Measurements from ENCODE around the gene DIRAS1.

The DIRAS1 gene

GRCh38 chr19:2736550-2737190 is 15.5 kb upstream of the DIRAS1 start:
- H3K4me3 Mint-ChIP-seq, result no peak overlapping the region
- no peak overlapping the region for H3K27ac Mint-ChIP-seq
- peaks cover 13% of the 10 kb centered on the region for H3K4me1 Mint-ChIP-seq
- H3K9me3 Mint-ChIP-seq, result no peaks in the 10 kb centered on the region
- ATAC-seq, result no peak
- H3K27me3 Mint-ChIP-seq, result peaks cover under 1% of the 10 kb centered on the region
- H3K36me3 Mint-ChIP-seq (ENCODE audit: low read depth), result peaks cover 28% of the 10 kb centered on the region
- DNase-seq, result no peak

DNA sequence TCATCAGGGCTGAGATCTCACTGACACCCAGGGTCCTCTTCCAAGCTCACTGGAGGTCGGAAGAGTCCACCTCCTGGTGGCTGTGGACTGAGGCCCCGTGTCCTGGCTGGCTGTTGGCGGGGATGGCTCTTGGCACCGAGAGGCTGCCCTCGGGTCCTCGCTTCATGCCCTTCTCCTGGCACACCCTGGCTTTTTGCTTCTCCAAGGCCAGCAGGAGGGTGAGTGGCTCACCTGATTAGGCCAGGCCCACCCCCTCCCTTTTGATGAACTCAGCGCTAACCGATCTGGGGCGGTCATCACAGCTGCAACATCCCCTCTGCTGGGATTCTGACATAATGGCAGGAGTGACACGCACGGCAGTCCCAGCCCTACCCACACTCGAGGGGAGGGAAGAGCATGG is 14.2 kb upstream of the DIRAS1 start:
- no peaks in the 10 kb centered on the region for H3K9me3 Mint-ChIP-seq
- no peak overlapping the region for H3K4me3 Mint-ChIP-seq
- no peaks in the 10 kb centered on the region for H3K27me3 Mint-ChIP-seq
- peaks cover 28% of the 10 kb centered on the region for H3K36me3 Mint-ChIP-seq (ENCODE audit: low read depth)
- H3K4me1 Mint-ChIP-seq, result peaks cover 13% of the 10 kb centered on the region
- ATAC-seq, result no peak
- no peak for DNase-seq
- H3K27ac Mint-ChIP-seq, result no peak overlapping the region

DNA sequence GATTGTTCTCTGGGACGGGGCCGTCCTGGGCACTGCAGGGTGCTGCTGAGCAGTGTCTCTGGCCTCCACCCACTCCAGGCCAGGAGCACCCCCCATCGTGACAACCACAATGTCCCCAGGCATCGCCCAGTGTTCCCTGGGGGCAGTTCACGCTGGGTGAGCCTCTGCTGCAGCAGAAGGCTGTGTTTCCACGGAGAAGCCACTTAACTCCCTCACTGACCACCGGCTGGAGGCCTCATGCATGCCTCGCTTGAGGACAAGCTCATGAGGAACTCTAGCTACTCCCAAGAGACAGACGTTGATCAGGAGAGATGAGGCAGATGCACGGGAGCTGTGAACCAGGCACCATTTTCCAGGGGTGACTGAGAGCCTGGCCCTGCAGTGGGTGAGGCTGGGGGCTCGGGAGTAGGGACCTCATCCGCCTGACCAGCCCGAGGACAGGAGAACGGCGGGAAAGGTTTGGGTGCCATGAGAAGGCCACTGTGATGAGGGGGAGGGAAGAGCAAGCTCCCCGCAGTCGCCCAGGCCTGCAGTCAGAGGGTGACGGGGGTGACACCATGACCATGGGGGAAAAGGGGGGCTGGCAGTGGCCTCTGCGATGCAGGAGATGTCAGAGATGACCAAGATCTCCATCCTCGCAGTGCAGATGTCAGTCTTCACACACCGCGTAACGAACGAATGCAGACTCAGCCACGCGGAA is 13.6 kb upstream of the DIRAS1 start:
- Mint-ChIP-seq H3K4me3 (no peak overlapping the region), H3K27ac (no peak overlapping the region), H3K27me3 (no peaks in the 10 kb centered on the region), H3K9me3 (no peaks in the 10 kb centered on the region), H3K36me3 (ENCODE audit: low read depth) (peaks cover 28% of the 10 kb centered on the region), H3K4me1 (peaks cover 9% of the 10 kb centered on the region)
- DNase-seq (no peak), ATAC-seq (no peak)

- no peaks in the 10 kb centered on the region for H3K27me3 Mint-ChIP-seq
- DNase-seq, result no peak
- peaks cover 6% of the 10 kb centered on the region for H3K4me1 Mint-ChIP-seq
- H3K9me3 Mint-ChIP-seq, result no peaks in the 10 kb centered on the region
- H3K4me3 Mint-ChIP-seq, result no peak overlapping the region
- peaks cover 24% of the 10 kb centered on the region for H3K36me3 Mint-ChIP-seq (ENCODE audit: low read depth)
- H3K27ac Mint-ChIP-seq, result no peak overlapping the region
- no peak for ATAC-seq
Measured at GRCh38 chr19:2733930-2734588, 12.9 kb upstream of the DIRAS1 start.

DNA sequence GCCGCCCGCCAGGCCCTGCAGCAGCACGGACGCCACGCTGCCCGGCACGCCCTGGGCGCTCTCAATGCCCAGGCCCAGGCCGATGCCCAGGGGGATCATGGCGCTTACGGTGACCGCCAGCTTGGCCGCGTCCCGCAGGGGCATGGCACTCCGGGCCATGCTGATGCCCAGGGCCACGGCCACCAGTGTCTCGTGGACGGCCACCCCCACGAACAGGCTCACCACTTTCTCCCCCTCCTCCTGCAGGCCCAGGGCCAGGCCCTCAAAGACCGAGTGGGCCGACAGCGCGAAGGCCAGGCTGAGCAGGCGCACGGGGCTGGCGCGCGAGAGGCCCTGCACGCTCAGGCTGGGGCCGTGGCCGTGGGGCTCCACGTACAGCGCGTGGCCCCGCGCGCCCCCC is 11.7 kb upstream of the DIRAS1 start:
- no peaks in the 10 kb centered on the region for H3K9me3 Mint-ChIP-seq
- no peaks in the 10 kb centered on the region for H3K4me1 Mint-ChIP-seq
- H3K27ac Mint-ChIP-seq, result no peak overlapping the region
- no peaks in the 10 kb centered on the region for H3K27me3 Mint-ChIP-seq
- H3K4me3 Mint-ChIP-seq, result no peak overlapping the region
- ATAC-seq, result no peak
- DNase-seq, result no peak
- peaks cover 18% of the 10 kb centered on the region for H3K36me3 Mint-ChIP-seq (ENCODE audit: low read depth)

GRCh38 chr19:2732157-2732725 is 11.1 kb upstream of the DIRAS1 start:
- no peak overlapping the region for H3K27ac Mint-ChIP-seq
- ATAC-seq, result no peak
- no peak for DNase-seq
- H3K36me3 Mint-ChIP-seq (ENCODE audit: low read depth), result peaks cover 18% of the 10 kb centered on the region
- no peaks in the 10 kb centered on the region for H3K4me1 Mint-ChIP-seq
- no peak overlapping the region for H3K4me3 Mint-ChIP-seq
- no peaks in the 10 kb centered on the region for H3K27me3 Mint-ChIP-seq
- no peaks in the 10 kb centered on the region for H3K9me3 Mint-ChIP-seq

- H3K36me3 Mint-ChIP-seq (ENCODE audit: low read depth), result peaks cover 10% of the 10 kb centered on the region
- H3K27me3 Mint-ChIP-seq, result peaks cover 2% of the 10 kb centered on the region
- ATAC-seq (no peak), DNase-seq (no peak)
- H3K4me3 Mint-ChIP-seq, result no peak overlapping the region
- no peak overlapping the region for H3K27ac Mint-ChIP-seq
- no peaks in the 10 kb centered on the region for H3K9me3 Mint-ChIP-seq
- peaks cover 3% of the 10 kb centered on the region for H3K4me1 Mint-ChIP-seq
Measured at GRCh38 chr19:2731181-2731995, 10.2 kb upstream of the DIRAS1 start.

DNA sequence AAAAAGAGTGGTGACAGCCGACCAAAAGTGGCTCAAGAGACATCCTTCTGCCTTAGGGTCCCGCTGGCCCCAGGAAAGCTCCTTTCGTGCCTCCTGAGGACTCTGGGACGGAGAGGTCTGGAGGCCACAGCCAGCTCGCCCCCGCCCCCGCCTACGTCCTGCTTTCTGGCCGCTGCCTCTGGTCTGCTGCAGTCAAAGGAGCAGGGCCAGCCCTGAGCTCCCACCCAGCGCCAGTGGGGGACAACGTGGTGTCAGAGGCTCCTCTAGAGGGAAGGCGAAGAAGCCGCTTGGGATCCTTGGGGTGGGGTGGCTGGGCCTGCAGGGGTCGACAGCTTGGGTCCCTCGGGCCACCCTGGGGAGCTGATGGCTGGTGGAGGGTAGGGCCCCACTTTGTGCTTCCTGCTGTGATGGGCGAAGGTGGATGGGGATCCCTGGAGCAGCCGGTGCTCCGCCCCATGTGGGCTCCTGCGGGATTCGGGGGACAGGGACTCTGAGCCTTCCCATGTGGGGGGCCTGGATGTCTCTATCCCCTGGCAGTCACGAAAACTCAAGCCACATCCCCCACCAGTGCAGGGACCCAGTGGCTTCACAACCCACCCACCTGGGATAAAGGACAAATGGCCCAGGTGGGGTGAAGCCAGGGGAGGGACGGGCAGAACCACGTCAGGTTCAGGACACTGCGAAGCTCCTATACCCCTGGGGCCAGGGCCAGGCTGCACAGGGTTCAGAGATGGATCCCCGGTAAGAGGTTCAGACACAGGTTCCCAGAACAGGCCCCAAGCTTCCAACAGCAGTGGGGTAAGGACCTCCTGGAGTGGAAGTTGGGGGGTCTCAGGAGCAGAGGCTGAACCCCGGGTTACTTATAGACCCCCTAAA is 9.0 kb upstream of the DIRAS1 start:
- H3K9me3 Mint-ChIP-seq, result no peaks in the 10 kb centered on the region

DNA sequence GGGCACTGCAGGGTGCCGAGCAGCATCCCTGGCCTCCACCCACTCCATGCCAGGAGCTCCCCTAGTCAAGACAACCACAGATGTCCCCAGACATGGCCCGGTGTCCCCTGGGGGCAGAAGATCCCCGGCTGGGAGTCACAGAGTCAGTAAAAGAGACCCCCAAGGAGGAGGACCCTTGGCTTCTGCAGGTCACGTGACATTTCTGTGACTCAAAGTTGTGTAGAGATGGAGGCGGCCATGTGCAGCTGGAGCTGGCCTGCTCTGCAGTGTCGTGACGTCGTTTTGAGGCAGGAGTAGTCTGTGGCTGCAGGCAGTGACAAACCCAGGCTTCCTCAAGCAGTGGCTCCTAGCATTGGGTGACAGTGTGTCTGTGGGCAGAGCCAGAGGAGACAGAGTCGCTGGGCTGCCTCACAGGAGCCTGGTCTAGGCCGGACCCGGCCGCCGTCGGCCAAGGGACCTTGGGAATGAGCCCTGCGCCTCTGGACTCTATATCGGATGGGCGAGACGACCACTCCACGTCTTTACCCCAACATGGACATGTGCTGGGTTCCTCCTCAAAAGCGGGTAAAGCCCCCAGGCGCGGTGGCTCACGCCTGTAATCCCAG is 7.7 kb upstream of the DIRAS1 start:
- H3K27ac Mint-ChIP-seq, result no peak overlapping the region

More for the DNA sequence above, 9.0 kb upstream of the DIRAS1 start:
- H3K4me1 Mint-ChIP-seq, result peaks cover 3% of the 10 kb centered on the region
- H3K4me3 Mint-ChIP-seq, result no peak overlapping the region
- ATAC-seq, result no peak
- DNase-seq, result no peak
- no peak overlapping the region for H3K27ac Mint-ChIP-seq
- peaks cover 2% of the 10 kb centered on the region for H3K27me3 Mint-ChIP-seq
- peaks cover 4% of the 10 kb centered on the region for H3K36me3 Mint-ChIP-seq (ENCODE audit: low read depth)

GRCh38 chr19:2727640-2727944 is 6.4 kb upstream of the DIRAS1 start:
- Mint-ChIP-seq H3K27ac (no peak overlapping the region), H3K4me3 (no peak overlapping the region), H3K27me3 (peaks cover 6% of the 10 kb centered on the region), H3K36me3 (ENCODE audit: low read depth) (no peaks in the 10 kb centered on the region), H3K4me1 (peaks cover 3% of the 10 kb centered on the region), H3K9me3 (no peaks in the 10 kb centered on the region)
- no peak for ATAC-seq
- no peak for DNase-seq

More for the DNA sequence above, 7.7 kb upstream of the DIRAS1 start:
- ATAC-seq, result no peak
- peaks cover 6% of the 10 kb centered on the region for H3K27me3 Mint-ChIP-seq
- DNase-seq, result no peak
- no peaks in the 10 kb centered on the region for H3K9me3 Mint-ChIP-seq
- H3K4me1 Mint-ChIP-seq, result peaks cover 3% of the 10 kb centered on the region
- H3K36me3 Mint-ChIP-seq (ENCODE audit: low read depth), result no peaks in the 10 kb centered on the region
- H3K4me3 Mint-ChIP-seq, result no peak overlapping the region

DNA sequence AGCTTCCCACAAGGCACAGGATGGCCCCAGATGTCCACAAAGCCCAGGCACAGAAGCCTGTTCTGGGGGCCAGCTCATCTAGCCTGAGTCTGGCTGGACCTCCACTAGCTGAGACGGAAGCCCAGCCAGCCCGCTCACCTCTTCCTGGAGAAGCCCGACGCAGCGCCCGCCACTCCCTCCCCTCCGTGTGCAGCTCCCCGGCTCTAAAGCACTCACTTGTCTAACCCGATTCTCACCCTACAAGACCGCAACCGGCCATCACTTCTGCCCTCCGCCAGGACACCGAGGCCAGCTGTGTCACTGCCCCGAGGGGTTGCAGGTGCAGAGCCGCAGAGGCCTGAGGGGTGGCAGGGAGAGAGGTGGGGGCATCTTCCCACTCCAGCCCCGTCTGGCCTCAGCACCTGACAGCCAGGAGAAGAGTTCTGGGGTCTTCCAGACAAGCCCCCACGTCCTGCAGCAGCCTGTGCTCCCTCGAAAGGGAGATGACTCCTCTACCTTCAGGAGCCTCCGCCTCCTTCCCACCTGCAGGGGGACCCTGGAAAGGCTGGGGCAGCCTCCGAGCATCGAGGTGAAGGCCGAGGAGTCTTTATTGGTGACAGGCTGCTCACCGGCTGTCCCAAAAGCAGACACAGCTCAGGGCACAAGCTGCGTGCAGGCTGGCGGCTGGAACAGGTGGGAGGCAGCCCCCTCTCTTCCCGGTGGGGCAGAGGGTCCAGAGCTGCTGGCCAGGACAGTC is 5.9 kb upstream of the DIRAS1 start:
- Mint-ChIP-seq H3K27me3 (peaks cover 9% of the 10 kb centered on the region), H3K9me3 (no peaks in the 10 kb centered on the region), H3K36me3 (ENCODE audit: low read depth) (no peaks in the 10 kb centered on the region), H3K27ac (no peak overlapping the region), H3K4me3 (no peak overlapping the region), H3K4me1 (peaks cover 3% of the 10 kb centered on the region)
- DNase-seq (no peak), ATAC-seq (no peak)

DNA sequence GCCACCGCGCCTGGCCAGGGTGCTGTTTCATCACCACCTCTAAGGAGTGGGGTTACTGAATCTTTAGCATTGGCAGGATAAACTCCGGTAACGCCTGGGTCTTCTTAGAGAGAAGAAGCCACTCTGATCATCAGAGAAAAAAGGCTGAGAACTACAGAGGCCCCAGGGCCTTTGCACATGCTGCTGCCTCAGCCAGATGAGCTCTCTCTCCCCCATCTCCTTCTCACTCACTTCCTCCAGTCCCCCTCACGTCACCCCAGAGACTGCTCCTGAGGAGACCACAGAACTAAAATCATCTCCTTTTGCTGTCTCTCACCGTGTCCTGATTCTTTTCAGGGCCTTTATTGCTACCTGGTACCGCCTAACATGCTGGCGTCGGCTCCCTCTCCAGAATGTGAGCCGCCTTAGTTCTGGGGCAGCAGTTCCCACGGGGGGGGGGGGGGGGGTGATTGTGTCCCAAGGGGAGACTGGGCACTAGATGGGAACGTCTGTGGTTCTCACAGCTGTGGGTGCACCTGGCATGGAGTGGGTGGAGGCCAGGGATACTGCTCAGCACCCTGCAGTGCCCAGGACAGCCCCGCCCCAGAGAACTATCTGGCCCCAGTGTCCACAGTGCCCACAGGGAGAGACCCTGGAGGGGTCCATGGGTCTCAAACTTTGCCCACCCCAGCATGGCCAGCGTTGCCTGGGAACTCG is 5.1 kb upstream of the DIRAS1 start:
- Mint-ChIP-seq H3K27me3 (peaks cover 15% of the 10 kb centered on the region), H3K9me3 (no peaks in the 10 kb centered on the region), H3K36me3 (ENCODE audit: low read depth) (no peaks in the 10 kb centered on the region), H3K4me3 (no peak overlapping the region), H3K4me1 (peaks cover 3% of the 10 kb centered on the region), H3K27ac (no peak overlapping the region)
- no peak for ATAC-seq
- no peak for DNase-seq
